Posterior vena cava (tissue), 2 donors: ENCODE data around the gene MYL10. TPM values are rescaled to one million over a fixed set of nuclear protein-coding genes. Genes with fewer than 3 reads are reported as not detected.

Source experiments
- DNase-seq: peaks from one replicate; pipeline ENCODE4 v3.0.0-alpha.2; 2020; ENCODE audit warnings: low spot score
- intact Hi-C, 2 donors: fragments of 100-400 bp; cut with DNase I; formaldehyde crosslinking; loops; one replicate each; pipeline versions ENCODE4 v1.14.1 to v1.14.2; 2022 to 2023
- total RNA-seq, 2 donors: library from RNA; stranded (reverse); fragmentation: NEBNext Ultra II Directional; extraction: Animal tissue kit (Norgen Biotek cat#: 25700); gene quantifications; one replicate each; pipeline ENCODE4 v1.2.1, GENCODE V29; 2021
- donor health status: DM: yes; HTN: yes; CAD: no.
- donor health status: DM: yes; HTN: yes; CAD: no.

MYL10 gene
- total RNA-seq, 2 donors from 2014 or later = not detected

GRCh38 chr7:101588131-101588935, 40.8 kb downstream of the MYL10 start:
- intact Hi-C loops = no loop called here
- DNase-seq = peak; percentile 36

- intact Hi-C loops = no loop called here
- DNase-seq = peak; percentile 18
Observed at GRCh38 chr7:101586906-101587677, 42.0 kb downstream of the MYL10 start.

GRCh38 chr7:101586078-101586905, 42.8 kb downstream of the MYL10 start:
- DNase-seq = peak; percentile 36
- intact Hi-C loops = no loop called here

GRCh38 chr7:101582971-101583370, 46.1 kb downstream of the MYL10 start:
- DNase-seq = no peak
- intact Hi-C loops = no loop called here

GRCh38 chr7:101581891-101582290, 47.2 kb downstream of the MYL10 start:
- intact Hi-C loops = no loop called here
- DNase-seq = no peak

GRCh38 chr7:101580596-101580995, 48.5 kb downstream of the MYL10 start:
- intact Hi-C loops = no loop called here
- DNase-seq = no peak

GRCh38 chr7:101578552-101578951, 50.5 kb downstream of the MYL10 start:
- DNase-seq = no peak
- intact Hi-C loops = no loop called here

GRCh38 chr7:101576998-101577397, 52.1 kb downstream of the MYL10 start:
- intact Hi-C loops = no loop called here
- no peak for DNase-seq

GRCh38 chr7:101575721-101576120, 53.4 kb downstream of the MYL10 start:
- no peak for DNase-seq
- intact Hi-C loops = no loop called here

GRCh38 chr7:101575168-101575567, 53.9 kb downstream of the MYL10 start:
- no peak for DNase-seq
- intact Hi-C loops = no loop called here

GRCh38 chr7:101572156-101572555, 56.9 kb downstream of the MYL10 start:
- intact Hi-C loops = no loop called here
- DNase-seq = no peak

GRCh38 chr7:101567230-101567629, 61.9 kb downstream of the MYL10 start:
- no peak for DNase-seq
- intact Hi-C loops = no loop called here

- DNase-seq = no peak
- intact Hi-C loops = no loop called here
Observed at GRCh38 chr7:101565601-101566209, 63.4 kb downstream of the MYL10 start.

- no peak for DNase-seq
Observed at GRCh38 chr7:101564778-101565211, 64.3 kb downstream of the MYL10 start.

GRCh38 chr7:101563943-101564777, 64.9 kb downstream of the MYL10 start:
- intact Hi-C loops = no loop called here
- no peak for DNase-seq

More at GRCh38 chr7:101564778-101565211, 64.3 kb downstream of the MYL10 start:
- intact Hi-C loops = no loop called here
